IPS DF 4.7 (cell line): ENCODE data around the gene ETFA.
"Not testable (repeated sequence)": the region's sequence is repeated elsewhere in the genome, so short reads cannot be mapped to it uniquely, and the experiment has no call there.

ENCODE experiments used
- DNase-seq: peaks from one replicate; pipeline ENCODE4 v3.0.0-alpha.2; 2013; ENCODE audit warnings: low spot score; ENCODE audit errors: extremely low read depth

Gene ETFA

GRCh38 chr15:76282465-76282864 is 28.8 kb downstream of the ETFA start:
- no peak for DNase-seq

- no peak for DNase-seq
These were observed 32.6 kb downstream of the ETFA start for GRCh38 chr15:76278651-76279050.

GRCh38 chr15:76274821-76275220 is 36.4 kb downstream of the ETFA start:
- DNase-seq, result no peak

GRCh38 chr15:76274226-76274625 is 37.0 kb downstream of the ETFA start:
- DNase-seq, result no peak

GRCh38 chr15:76270876-76271275 is 40.4 kb downstream of the ETFA start:
- no peak for DNase-seq

- DNase-seq, result no peak
These were observed 44.2 kb downstream of the ETFA start for GRCh38 chr15:76267077-76267476.

- DNase-seq, result not testable (repeated sequence)
These were observed 45.5 kb downstream of the ETFA start for GRCh38 chr15:76265769-76266168.

- no peak for DNase-seq
These were observed 50.9 kb downstream of the ETFA start for GRCh38 chr15:76260246-76260938.

- DNase-seq, result no peak
These were observed 51.9 kb downstream of the ETFA start for GRCh38 chr15:76259392-76259791.

- DNase-seq, result no peak
These were observed 52.8 kb downstream of the ETFA start for GRCh38 chr15:76258460-76258859.

GRCh38 chr15:76253691-76254473 is 57.4 kb downstream of the ETFA start:
- DNase-seq, result no peak

- DNase-seq, result no peak
These were observed 59.0 kb downstream of the ETFA start for GRCh38 chr15:76252249-76252648.

GRCh38 chr15:76251717-76252116 is 59.6 kb downstream of the ETFA start:
- no peak for DNase-seq

GRCh38 chr15:76245072-76245610 is 66.1 kb downstream of the ETFA start:
- no peak for DNase-seq

GRCh38 chr15:76239786-76240185 is 71.5 kb downstream of the ETFA start:
- no peak for DNase-seq

GRCh38 chr15:76236350-76236749 is 74.9 kb downstream of the ETFA start:
- DNase-seq, result no peak

GRCh38 chr15:76235186-76235826 is 76.0 kb downstream of the ETFA start:
- DNase-seq, result no peak

GRCh38 chr15:76234337-76234889 is 76.9 kb downstream of the ETFA start:
- DNase-seq, result no peak

- DNase-seq, result no peak
These were observed 77.3 kb downstream of the ETFA start for GRCh38 chr15:76233921-76234320.

GRCh38 chr15:76229266-76229665 is 82.0 kb downstream of the ETFA start:
- DNase-seq, result no peak

- no peak for DNase-seq
These were observed 87.7 kb downstream of the ETFA start for GRCh38 chr15:76223521-76223920.

- no peak for DNase-seq
These were observed 89.1 kb downstream of the ETFA start for GRCh38 chr15:76222159-76222558.
